ENCODE data around the gene IL26. TPM values are rescaled to one million over a fixed set of nuclear protein-coding genes. Genes with fewer than 3 reads are reported as not detected.
"Not testable (repeated sequence)": the region's sequence is repeated elsewhere in the genome, so short reads cannot be mapped to it uniquely, and the experiment has no call there.

The IL26 gene
- total RNA-seq, 1 donor from 2014 or later: 7.7 TPM

DNA sequence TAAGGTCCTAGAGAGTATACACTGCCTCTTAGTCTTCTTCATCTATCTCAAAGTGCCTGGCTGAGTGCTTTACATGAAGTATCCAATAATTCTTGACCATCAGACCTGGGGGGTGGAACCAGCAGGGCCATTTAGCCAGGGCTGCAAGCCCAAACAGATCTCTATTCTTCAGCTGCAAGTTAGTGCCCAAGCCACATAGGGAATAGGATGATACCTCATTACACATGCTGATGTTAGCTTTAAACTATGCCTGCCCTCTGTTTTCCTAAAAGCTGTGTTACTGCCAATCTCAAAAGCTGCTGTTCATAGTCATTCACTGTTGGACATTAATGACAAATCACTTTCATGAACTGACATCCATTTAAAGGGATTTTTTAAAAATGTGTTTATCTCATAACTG, 49.4 kb downstream of the IL26 start:
- intact Hi-C loops (cut with micrococcal nuclease): loop anchor here (5.0 kb wide), 1 partner anchor 134 kb away; no protein-coding TSS in a partner anchor
- peak overlapping the region; percentile 85 for H3K27ac Mint-ChIP-seq
- DNase-seq: no peak
- H3K4me1 Mint-ChIP-seq: peaks cover 60% of the 10 kb centered on the region
- H3K27me3 Mint-ChIP-seq: no peaks in the 10 kb centered on the region
- peaks cover 11% of the 10 kb centered on the region for H3K9me3 Mint-ChIP-seq
- H3K36me3 Mint-ChIP-seq (ENCODE audit: low read depth): peaks cover 2% of the 10 kb centered on the region
- peak overlapping the region; percentile 68 for H3K4me3 Mint-ChIP-seq

DNA sequence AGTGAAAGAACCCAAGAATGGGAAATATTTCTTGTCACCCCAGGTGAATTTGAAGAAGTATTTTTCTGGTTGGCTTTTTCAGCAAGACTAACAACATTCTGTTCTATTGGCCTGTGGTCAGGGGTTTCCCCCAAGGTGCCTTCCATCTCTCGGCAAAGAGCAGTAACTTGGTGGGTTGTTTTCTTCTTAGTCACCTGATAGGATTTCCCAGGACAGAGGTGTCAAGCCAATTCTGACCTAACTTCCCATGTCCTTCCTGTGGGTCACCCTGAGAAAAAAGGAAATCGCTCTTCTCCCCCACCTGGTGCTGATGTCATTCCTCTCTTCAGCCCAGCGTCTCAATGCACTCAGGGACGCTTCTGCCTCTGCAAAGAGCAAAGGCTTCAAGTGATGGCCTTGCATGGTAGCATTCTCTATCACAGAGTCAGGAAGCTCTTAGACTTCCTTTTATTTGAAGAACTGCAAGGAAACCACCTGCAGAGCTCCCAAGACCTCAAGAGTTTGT, 50.0 kb downstream of the IL26 start:
- H3K36me3 Mint-ChIP-seq (ENCODE audit: low read depth): no peaks in the 10 kb centered on the region
- peak; percentile 92 for DNase-seq
- H3K27me3 Mint-ChIP-seq: no peaks in the 10 kb centered on the region
- H3K9me3 Mint-ChIP-seq: peaks cover 11% of the 10 kb centered on the region
- intact Hi-C loops (cut with micrococcal nuclease): loop anchor here (1.0 to 5.0 kb wide), 5 partner anchors 12 to 133 kb away; no protein-coding TSS in a partner anchor
- peaks cover 53% of the 10 kb centered on the region for H3K4me1 Mint-ChIP-seq
- peak overlapping the region; percentile 85 for H3K27ac Mint-ChIP-seq
- H3K4me3 Mint-ChIP-seq: peak overlapping the region; percentile 68

DNA sequence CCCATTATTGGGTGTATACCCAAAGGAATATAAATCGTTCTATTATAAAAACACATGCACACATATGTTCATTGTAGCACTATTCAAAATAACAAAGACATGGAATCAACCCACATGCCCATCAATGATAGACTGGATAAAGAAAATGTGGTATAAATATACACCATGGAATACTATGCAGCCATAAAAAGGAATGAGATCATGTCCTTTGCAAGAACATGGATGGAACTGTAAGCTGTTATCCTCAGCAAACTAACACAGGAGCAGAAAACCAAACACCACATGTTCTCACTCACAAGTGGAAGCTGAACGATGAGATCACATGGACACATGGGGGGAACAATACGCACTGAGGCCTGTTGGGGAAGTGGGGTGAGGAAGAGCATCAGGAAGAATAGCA, 50.8 kb downstream of the IL26 start:
- H3K4me3 Mint-ChIP-seq: peak overlapping the region; percentile 24
- H3K9me3 Mint-ChIP-seq: peaks cover 11% of the 10 kb centered on the region
- not testable (repeated sequence) for H3K27me3 Mint-ChIP-seq; H3K36me3 Mint-ChIP-seq (ENCODE audit: low read depth); DNase-seq
- peaks cover 51% of the 10 kb centered on the region for H3K4me1 Mint-ChIP-seq
- intact Hi-C loops (cut with micrococcal nuclease): loop anchor here (1.0 to 5.0 kb wide), 5 partner anchors 11 to 132 kb away; no protein-coding TSS in a partner anchor
- peak overlapping the region; percentile 16 for H3K27ac Mint-ChIP-seq

DNA sequence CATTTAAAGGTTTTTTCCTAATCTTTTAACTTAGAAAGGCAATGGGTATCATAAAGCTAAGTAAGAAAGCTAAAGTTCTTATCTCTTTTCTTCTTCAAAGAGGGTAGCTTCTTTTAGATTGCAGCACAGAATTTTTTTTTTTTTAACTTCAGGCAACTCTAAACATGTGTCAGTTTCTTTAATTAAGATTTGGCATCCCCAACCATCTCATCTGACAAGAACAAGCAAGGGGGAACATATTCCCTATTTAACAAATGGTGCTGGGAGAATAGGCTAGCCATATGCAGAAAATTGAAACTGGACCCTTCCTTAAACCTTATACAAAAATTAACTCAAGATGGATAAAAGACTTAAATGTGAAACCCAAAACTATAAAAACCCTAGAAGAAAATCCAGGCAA, 51.8 kb downstream of the IL26 start:
- intact Hi-C loops (cut with micrococcal nuclease): loop anchor here (2.0 kb wide), 1 partner anchor 15 kb away; no protein-coding TSS in a partner anchor
- DNase-seq: no peak
- H3K4me1 Mint-ChIP-seq: peaks cover 51% of the 10 kb centered on the region
- no peaks in the 10 kb centered on the region for H3K36me3 Mint-ChIP-seq (ENCODE audit: low read depth)
- peaks cover 8% of the 10 kb centered on the region for H3K9me3 Mint-ChIP-seq
- no peaks in the 10 kb centered on the region for H3K27me3 Mint-ChIP-seq
- no peak overlapping the region for H3K27ac Mint-ChIP-seq
- H3K4me3 Mint-ChIP-seq: no peak overlapping the region

DNA sequence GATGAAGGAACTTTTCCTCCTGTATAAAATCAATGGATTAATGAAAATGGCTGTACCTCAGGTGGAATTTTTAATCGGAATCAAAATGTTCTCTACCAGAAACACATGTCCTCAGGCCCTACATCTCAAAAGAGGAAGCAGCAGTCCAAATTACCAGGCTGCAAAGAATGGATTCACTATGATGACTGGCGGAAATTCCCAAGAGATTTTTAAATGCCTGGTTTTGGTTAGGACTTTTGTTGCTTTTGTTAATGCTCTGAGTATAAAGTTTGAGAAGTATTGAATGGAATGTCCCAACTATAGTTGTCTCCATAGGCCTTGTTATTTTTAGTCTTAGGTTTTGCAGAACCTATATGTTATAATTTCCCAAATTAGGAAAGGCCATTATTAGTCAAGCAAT, 54.9 kb downstream of the IL26 start:
- Mint-ChIP-seq H3K4me3 (no peak overlapping the region), H3K4me1 (peaks cover 22% of the 10 kb centered on the region), H3K27me3 (no peaks in the 10 kb centered on the region), H3K36me3 (ENCODE audit: low read depth) (no peaks in the 10 kb centered on the region), H3K27ac (no peak overlapping the region), H3K9me3 (peaks cover 6% of the 10 kb centered on the region)
- intact Hi-C loops (cut with micrococcal nuclease): no loop called here
- DNase-seq: no peak

DNA sequence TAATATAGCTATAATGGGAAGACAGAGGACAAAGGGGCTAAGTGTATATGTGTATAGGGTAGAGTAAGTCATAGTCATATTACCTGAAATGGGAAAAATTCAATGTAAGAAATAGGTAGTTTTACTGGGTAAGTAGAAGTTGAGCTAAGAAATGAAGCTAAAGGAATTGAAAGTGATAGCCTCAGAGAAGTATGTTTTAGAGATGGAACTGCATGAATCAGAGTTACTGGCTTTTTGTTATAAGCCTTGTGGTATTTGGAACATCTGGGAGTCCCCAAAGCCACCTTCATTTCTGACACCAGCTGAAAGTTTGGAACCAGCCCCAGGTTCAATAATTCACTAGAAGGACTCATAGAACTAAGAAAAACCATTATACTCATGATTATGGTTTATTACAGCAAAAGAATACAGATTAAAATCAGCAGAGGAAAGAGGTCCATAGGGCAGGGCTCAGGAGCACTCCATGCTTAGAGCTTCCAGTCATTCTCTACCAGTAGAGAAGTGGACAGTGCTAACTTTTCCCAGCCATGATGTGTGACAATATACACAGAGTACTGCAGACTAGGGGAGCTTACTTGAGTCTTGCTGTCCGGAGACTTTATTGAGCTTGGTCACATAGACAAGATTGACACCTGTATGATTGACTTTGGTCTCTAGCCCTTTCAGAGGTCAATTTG, 56.3 kb downstream of the IL26 start:
- intact Hi-C loops (cut with micrococcal nuclease): no loop called here
- H3K36me3 Mint-ChIP-seq (ENCODE audit: low read depth): no peaks in the 10 kb centered on the region
- H3K4me3 Mint-ChIP-seq: no peak overlapping the region
- no peaks in the 10 kb centered on the region for H3K9me3 Mint-ChIP-seq
- H3K27me3 Mint-ChIP-seq: no peaks in the 10 kb centered on the region
- H3K4me1 Mint-ChIP-seq: peaks cover 8% of the 10 kb centered on the region
- no peak overlapping the region for H3K27ac Mint-ChIP-seq
- DNase-seq: no peak

DNA sequence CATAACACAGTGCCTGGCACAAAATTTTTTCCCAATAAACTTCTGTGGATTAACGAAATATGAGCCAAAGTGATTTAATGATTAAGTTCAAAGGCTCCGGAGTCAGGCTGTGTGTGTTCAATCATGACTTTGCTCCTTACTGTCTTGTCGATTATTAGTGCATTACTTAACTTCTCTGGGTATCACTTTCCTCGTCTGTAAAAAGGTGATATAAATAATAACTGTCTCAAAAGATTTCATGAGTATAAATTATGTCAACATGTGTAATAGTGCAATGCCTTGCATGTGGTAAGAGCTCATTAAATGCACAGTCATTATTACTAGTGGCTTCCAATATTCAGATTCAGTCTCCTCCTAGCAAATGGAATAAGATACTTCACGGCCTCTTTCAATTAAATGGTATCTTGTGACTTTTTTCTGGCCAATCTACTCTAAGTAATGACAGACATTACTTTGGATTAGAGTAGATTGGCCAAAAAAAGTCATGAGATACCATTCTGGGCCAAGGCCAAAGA, 59.2 kb downstream of the IL26 start:
- no peak for DNase-seq
- peaks cover 18% of the 10 kb centered on the region for H3K4me1 Mint-ChIP-seq
- no peak overlapping the region for H3K27ac Mint-ChIP-seq
- H3K27me3 Mint-ChIP-seq: peaks cover 2% of the 10 kb centered on the region
- H3K36me3 Mint-ChIP-seq (ENCODE audit: low read depth): no peaks in the 10 kb centered on the region
- intact Hi-C loops (cut with micrococcal nuclease): no loop called here
- no peak overlapping the region for H3K4me3 Mint-ChIP-seq
- H3K9me3 Mint-ChIP-seq: peaks cover 6% of the 10 kb centered on the region

DNA sequence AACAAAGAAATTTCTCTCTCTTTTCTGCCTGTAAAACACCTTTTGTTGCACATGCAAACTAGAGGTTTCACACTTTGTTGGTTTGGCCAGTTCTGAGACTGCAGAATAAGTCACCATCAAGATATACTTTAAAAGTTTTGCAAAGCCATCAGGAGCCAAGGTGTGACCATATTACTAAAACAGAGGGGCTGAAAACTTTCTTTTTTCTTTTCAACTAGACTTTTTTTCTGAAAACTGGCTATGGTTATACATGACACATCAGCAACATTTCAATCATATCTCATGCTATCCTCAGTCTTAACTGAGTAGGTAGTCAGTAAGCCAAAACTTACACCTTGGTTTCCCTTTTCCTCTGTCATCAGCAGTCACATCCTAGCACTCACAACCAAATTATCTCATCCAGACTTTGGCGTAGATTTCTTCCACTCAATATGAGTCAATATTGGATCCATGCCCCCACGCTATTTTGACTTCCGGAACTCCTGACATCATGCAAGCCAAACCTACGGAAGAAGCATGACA, 62.0 kb downstream of the IL26 start:
- intact Hi-C loops (cut with micrococcal nuclease): loop anchor here (1.0 to 2.0 kb wide), 3 partner anchors 12 to 25 kb away; no protein-coding TSS in a partner anchor
- H3K27me3 Mint-ChIP-seq: peaks cover 2% of the 10 kb centered on the region
- peak overlapping the region; percentile 73 for H3K27ac Mint-ChIP-seq
- H3K36me3 Mint-ChIP-seq (ENCODE audit: low read depth): peaks cover 2% of the 10 kb centered on the region
- peaks cover 6% of the 10 kb centered on the region for H3K9me3 Mint-ChIP-seq
- peak overlapping the region; percentile 31 for H3K4me3 Mint-ChIP-seq
- DNase-seq: no peak
- H3K4me1 Mint-ChIP-seq: peaks cover 17% of the 10 kb centered on the region

DNA sequence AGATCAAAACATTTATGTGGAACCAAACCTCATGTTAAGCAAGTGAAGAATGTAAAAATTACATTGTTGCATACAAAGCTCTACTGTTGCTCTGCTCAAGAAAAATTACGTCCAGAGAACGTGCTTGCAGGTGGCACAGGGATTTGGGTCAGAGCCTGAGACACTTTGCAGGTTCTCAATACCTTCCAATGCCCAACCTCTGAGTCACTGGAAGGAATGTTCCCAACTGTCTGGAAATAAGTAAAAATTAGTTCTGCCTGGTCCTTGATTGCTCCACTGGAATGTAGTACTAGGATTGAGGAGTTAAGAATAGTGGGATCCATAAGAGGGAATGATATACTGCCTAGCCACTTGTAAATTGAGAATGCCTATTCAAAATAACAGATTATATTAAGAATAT, 63.2 kb downstream of the IL26 start:
- no peak for DNase-seq
- H3K4me3 Mint-ChIP-seq: no peak overlapping the region
- H3K4me1 Mint-ChIP-seq: peaks cover 23% of the 10 kb centered on the region
- H3K27me3 Mint-ChIP-seq: peaks cover 2% of the 10 kb centered on the region
- H3K9me3 Mint-ChIP-seq: peaks cover 6% of the 10 kb centered on the region
- H3K36me3 Mint-ChIP-seq (ENCODE audit: low read depth): peaks cover 5% of the 10 kb centered on the region
- no peak overlapping the region for H3K27ac Mint-ChIP-seq
- intact Hi-C loops (cut with micrococcal nuclease): loop anchor here (2.0 kb wide), 1 partner anchor 18 kb away; no protein-coding TSS in a partner anchor

DNA sequence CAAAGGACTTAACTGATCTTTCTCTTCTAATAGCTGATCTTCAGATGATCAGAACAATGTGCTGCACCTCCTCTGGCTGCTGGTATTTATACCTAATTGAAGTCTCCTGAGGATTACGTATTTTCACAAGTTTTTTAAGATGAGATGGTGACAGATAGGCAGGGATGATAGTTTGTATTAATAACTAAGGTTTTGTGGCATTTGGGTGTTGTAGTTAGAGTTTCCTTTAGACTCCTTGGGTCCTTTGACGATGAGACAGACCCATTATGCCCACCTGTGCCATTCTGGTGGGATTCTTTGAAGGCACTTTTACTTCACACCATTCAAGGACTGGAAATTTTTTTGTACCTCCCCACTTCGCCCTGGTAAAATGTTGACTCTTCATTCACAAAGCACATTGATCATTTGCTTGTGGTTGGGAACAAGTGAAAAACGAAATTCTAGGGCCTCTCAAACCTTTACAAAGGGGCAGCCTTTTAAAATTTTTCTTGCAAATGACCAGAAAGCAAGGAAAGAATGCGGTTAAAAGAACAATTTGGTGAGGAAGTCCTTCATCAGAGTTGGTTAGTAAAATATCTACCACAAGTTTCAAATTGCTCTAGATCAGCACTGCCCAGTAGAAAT, 65.8 kb downstream of the IL26 start, which contains the start of gene IFNG:
TSS of gene IFNG (minus strand) at position 60 of the 624 bp plus-strand sequence. CDS start 125 bp downstream, outside the sequence.
- Mint-ChIP-seq H3K4me1 (peaks cover 31% of the 10 kb centered on the region), H3K4me3 (peak within 1 kb of the TSS; percentile 61), H3K27ac (peak within 1 kb of the TSS; percentile 80), H3K36me3 (ENCODE audit: low read depth) (peaks cover 12% of the 10 kb centered on the region), H3K9me3 (peaks cover 6% of the 10 kb centered on the region), H3K27me3 (peaks cover 2% of the 10 kb centered on the region)
- no peak for DNase-seq
- intact Hi-C loops (cut with micrococcal nuclease): loop anchor here (2.0 kb wide), 1 partner anchor 79 kb away; no protein-coding TSS in a partner anchor

DNA sequence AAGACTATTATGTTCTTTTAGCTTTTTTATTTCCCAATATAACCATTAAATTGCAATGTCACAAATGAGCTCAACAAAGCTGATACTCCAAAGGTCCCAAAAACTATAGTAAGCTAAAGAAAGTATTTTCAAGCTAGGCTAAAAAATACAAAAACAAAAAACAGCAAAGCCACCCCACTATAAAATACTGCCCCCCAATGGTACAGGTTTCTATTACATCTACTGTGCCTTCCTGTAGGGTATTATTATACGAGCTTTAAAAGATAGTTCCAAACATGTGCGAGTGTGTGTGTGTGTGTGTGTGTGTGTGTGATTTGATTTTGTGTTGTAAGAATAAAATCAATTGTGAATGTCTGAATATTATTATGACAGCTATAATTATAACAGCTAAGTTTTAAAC, 67.2 kb downstream of the IL26 start:
- Mint-ChIP-seq H3K27me3 (no peaks in the 10 kb centered on the region), H3K36me3 (ENCODE audit: low read depth) (peaks cover 17% of the 10 kb centered on the region), H3K4me1 (peaks cover 32% of the 10 kb centered on the region), H3K27ac (peak overlapping the region; percentile 77), H3K9me3 (peaks cover 9% of the 10 kb centered on the region), H3K4me3 (peak overlapping the region; percentile 61)
- peak; percentile 81 for DNase-seq
- intact Hi-C loops (cut with micrococcal nuclease): loop anchor here (1.0 to 2.0 kb wide), 5 partner anchors 39 to 157 kb away; no protein-coding TSS in a partner anchor

DNA sequence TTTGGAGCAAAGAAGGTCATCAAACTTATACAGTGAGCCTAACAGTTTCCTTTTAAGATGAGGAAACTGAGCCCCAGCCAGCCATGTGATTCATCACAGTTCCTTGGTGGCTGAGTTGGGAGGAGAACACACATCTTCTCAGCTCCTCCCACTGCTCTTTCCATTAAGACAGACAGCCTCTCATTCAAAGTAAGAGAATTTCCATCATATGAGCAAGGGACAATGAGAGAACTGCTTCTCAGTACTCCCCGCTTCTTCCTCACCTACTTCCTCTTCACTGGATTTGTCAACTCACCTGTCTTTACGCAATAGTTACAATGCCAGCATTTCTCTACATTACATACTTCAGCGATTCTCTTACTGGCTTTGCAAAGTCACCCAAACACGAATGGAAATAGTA, 68.2 kb downstream of the IL26 start:
- Mint-ChIP-seq H3K4me1 (peaks cover 35% of the 10 kb centered on the region), H3K27ac (peak overlapping the region; percentile 77), H3K9me3 (peaks cover 12% of the 10 kb centered on the region), H3K4me3 (peak overlapping the region; percentile 61), H3K36me3 (ENCODE audit: low read depth) (peaks cover 21% of the 10 kb centered on the region), H3K27me3 (no peaks in the 10 kb centered on the region)
- intact Hi-C loops (cut with micrococcal nuclease): loop anchor here (2.0 kb wide), 1 partner anchor 19 kb away; no protein-coding TSS in a partner anchor
- DNase-seq: no peak

DNA sequence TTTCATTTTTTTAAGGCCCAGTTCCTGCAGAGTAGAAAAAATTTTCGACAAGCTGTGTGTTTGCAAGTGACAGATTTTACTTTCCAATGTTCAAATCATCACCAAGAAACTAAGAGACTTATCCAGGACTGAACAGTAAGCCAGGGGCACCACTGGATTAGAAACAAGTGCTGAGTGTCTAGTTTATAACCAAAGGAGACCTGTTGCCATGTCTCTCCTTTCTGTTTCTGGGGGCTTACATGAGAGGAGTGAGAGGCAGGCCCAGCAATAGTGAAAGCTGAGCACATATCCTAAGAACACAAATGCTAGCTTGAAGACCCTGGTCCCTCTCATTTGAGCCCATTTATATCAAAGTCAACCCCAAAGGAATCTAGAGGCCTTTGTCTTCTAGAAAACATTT, 69.0 kb downstream of the IL26 start:
- intact Hi-C loops (cut with micrococcal nuclease): loop anchor here (2.0 kb wide), 1 partner anchor 18 kb away; no protein-coding TSS in a partner anchor
- H3K27me3 Mint-ChIP-seq: no peaks in the 10 kb centered on the region
- peaks cover 35% of the 10 kb centered on the region for H3K4me1 Mint-ChIP-seq
- H3K4me3 Mint-ChIP-seq: peak overlapping the region; percentile 61
- peaks cover 12% of the 10 kb centered on the region for H3K9me3 Mint-ChIP-seq
- peak overlapping the region; percentile 77 for H3K27ac Mint-ChIP-seq
- DNase-seq: no peak
- peaks cover 21% of the 10 kb centered on the region for H3K36me3 Mint-ChIP-seq (ENCODE audit: low read depth)

Measured in activated CD4-positive, alpha-beta T cell treated with anti-CD3 and anti-CD28 coated beads, Interleukin-2, amount 10 ng/mL, durations not matched to agents 24 days and 14 days (primary cell).